ENCODE results near the gene PTGFRN.
A peak's percentile ranks its signal among the peaks of the same experiment; 100 is the strongest.
"Not testable (repeated sequence)": the region's sequence is repeated elsewhere in the genome, so short reads cannot be mapped to it uniquely, and the experiment has no call there.

PTGFRN gene

DNA sequence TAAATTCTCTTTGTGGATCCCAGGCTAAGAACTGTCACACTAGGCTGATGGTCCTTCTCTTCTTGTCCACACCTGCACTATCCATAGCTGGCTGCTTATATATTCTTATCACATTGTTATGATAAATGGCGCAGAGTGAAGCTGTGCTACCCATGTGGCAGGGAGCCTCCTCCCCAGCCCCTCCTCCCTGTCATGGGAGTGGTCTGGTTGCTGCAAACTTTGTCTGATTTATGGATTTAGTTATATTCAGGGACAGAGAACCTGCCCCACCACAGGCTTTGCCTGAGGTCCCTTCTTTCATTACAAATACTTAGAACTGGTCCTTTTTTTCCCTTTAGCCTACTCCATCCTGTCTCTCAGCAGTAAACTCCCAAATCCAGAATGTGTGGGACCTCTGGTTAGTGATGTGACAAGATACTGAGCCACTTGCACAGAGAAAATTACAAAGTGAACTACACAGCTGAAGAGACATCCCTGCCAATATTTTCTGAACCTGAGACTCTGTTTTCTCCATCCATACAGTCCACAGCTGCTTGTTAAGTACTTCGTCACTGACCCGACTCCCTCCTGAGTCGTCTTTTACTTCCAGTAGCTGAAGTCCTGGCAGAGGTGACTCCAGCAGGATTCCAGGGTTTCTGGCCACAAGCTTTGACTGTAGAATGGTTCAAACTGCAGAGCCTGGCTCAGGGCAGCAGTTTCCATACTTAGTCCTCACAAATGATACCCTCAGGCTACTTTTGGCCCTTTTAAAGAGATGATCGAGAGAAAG, 37.6 kb downstream of the PTGFRN start:
- DNase-seq = no peak

DNA sequence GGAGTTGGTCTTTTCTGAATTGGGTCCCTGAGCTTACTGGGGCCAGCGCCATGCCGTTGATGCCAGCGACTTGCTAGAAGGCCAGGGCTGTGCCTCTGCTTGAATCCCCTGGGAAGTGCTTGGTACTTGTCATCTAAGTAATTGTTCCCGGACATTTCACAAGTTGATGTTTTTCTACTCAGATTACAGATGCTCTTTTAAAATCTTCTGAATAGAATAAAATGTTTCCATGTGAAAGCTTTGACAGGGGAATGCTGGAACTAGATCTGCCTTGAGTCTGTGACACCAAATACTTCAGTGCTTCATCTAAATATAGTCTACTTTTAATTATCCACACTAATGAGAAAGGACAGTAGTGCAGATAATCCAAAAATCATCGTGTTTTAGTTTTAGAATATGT, 38.3 kb downstream of the PTGFRN start:
- DNase-seq = no peak

DNA sequence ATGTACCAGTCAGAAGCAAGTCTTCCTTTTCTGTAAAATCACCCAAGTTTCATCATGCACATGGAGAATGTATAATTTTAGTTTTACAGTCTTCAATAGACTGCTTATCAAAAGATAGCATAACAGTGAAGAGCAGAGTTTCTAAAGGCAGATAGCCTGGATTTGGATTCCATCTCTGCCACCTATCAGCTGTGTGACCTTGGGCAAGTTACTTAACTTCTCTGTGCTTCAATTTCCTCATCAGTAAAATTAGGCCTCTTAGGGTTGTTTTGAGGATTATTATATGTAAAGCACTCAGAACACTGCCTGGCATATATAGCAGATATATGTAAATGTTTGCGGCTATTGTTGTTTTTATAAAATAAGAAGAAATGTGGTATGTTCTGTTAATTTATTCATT, 38.9 kb downstream of the PTGFRN start:
- DNase-seq = no peak

DNA sequence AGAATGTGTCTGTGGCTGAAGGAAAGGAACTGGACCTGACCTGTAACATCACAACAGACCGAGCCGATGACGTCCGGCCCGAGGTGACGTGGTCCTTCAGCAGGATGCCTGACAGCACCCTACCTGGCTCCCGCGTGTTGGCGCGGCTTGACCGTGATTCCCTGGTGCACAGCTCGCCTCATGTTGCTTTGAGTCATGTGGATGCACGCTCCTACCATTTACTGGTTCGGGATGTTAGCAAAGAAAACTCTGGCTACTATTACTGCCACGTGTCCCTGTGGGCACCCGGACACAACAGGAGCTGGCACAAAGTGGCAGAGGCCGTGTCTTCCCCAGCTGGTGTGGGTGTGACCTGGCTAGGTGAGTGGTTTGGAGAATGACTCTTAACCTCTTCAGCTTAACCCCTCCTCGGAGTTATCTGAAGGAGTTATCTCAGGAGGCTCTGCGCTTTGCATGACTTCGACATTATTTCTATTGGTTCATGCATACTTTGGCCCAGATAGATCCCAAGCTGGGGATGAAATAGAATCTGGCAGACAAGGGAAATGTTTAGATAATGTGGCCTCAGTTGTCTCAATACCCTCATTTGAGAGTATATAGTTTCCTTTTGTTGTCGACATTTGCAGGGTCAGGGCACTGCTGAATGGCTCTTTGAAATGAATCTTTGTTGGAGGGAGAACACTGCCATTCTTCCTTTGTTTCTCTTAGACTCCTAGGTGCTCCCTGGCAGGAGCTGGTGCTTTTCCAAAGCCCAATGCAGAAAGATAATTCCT, 39.7 kb downstream of the PTGFRN start:
- no peak for DNase-seq

DNA sequence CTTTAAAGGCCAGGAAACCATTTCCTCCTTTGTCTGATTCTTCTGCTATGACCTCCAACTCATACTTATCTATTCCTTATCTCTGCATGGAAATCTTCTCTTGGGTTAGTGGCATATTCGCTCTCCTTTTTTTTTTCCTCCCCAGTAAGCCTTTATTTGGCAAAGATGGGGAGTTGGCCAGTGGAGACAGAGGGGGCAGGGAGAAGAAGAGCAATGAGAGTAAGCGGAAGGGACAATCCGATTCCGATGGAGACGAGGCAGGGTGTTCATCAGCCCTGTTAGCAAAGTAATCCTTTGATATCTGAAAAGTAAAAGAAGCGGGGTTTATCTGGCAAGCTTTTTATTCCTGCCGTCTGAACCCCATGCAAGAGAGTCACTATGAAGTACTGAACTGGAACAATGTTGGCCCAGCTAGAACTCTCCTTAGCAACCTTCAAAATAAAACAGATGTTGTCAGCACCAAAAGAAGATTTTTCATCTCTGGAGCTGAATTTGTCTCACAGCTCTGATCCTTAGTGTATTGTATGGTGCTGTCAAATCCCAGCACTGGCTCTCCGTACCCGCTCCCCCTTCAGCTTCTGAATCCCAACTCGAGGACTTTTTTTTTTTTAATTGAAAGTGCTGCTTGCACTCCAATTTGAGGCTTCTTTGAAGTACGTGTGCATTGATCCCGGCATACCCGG, 40.9 kb downstream of the PTGFRN start:
- DNase-seq = no peak

DNA sequence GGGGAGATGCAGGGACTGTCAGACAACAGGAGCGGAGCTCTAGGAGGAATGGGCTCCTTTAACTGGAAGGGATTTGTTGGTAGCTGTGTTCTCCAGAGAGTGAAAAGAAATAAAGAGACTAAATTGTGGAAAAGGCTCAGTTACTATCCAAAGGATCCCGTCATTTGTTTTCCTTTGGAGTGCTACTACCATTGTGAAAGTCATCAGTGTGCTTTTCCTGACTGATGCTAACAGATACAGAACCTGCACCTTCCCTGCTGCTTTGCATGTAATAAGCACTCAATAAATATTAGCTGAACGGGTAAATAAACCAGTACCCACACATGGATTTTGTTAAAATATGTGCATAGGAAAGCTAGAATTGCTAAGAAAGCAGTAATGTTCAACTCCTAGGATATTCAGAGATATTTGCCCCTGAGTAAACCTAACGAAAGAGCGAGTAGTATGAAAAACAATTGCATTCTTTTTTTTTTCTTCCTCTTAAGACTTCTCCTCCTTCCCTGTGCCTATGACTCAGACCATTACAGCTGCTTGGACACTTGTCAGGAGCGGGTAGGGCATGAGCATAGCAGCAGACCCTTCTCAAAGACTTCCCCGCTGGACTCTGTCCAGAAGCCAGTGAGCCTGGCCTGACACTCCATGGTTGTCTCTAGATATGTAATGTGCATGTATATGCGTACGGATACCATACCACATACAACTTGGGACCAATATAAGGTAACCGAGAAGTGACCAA, 41.7 kb downstream of the PTGFRN start:
- no peak for DNase-seq

DNA sequence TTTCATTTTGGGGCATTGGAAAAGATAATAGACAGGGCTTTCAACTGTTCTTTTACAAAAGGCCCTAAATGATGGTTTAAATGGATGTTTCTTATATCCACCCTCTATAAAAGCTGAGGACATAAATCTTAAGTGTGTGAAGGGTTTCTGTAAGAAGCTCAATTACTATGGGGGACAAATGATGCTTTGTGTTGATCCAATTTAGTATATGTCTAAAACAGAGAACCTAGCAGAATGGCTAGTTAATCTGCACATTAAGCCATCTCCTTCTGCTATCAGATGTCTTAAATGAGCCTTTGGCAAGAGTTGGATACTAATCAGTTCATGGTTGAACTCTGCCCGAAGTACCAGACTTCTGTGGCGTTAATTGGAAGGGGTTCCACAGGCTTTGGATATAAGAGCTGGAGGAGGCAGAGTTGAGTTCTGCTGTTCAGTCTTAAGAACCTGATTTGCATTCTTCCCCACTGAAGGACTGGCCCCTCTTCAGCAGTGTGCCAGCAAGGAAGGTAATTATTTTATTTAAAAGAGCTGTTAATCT, 43.1 kb downstream of the PTGFRN start:
- DNase-seq = no peak

DNA sequence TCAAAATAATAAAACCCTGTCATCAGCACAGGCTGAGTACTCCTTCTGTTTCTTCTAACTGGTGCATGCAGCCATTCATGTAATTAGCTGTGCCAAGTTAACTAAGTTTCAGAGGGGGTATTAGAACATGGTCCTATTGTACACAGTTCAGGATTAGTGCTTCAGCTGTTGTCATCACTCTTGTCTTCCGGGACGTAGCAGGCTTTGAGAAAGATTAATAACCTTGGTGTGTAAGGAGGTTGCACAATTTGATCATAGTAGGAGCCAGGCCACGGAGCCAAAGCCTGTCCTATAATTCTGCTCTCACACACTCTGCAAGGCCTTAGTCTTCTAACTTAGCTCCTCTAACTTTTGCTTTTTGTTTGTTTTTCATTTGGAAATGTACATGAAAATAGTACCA, 44.7 kb downstream of the PTGFRN start:
- DNase-seq = peak in 1 of 2 experiments; percentile 11

DNA sequence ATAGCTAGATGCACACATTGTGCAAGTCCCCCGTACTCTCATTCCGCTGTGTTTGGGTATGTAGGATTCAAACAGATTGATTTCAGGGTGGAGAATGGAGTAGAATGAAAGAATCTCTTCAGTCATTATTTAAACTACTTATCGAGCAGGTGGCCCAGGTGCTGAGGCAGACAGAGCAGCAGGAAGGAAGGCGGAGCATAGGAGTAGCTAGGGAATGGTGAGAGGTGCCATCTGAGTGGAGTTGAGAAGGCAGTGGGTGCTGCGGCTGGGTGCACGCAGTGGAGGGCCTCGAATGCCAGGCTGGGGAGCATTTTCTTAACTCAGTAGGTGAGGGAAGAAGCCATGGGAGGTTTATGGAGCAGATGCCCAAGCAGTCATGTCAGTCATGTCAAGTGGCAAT, 46.7 kb downstream of the PTGFRN start:
- peak; percentile 34 to 37 for DNase-seq

DNA sequence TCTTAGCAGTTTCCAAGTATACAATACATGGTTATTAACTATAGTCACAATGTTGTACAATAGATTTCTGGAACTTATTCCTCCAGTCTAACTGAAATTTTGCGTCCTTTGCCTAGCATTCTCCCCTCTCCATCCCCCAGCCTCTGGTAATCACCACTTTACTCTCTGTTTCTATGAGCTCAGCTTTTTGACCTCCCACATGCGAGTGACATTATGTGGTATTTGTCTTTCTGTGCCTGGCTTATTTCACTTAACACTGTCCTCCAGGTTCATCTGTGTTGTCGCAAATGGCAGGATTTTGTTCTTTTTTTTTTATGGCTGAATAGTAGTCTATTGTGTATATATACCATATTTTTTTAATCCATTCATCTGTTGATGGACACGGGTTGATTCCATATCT, 47.9 kb downstream of the PTGFRN start:
- DNase-seq = no peak

DNA sequence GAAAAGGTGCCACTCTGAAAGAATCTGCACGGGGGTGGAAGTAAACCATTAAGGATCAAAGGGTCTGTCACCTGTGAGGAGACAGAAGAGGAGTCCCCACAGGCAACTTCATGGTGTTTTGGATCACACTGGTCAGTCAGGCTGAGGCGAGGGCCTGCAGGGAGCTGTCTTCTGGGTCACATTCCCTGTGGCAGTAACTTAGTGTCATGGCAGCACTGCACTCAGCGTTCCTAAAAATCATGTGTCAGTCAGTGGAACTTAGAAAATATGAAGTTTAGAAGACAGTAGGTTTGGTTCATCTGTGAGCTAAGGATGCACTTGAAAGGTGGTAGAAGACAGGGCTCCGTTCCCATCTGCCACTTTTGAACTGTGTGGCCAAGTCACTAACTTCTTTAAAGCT, 48.4 kb downstream of the PTGFRN start:
- DNase-seq = no peak

DNA sequence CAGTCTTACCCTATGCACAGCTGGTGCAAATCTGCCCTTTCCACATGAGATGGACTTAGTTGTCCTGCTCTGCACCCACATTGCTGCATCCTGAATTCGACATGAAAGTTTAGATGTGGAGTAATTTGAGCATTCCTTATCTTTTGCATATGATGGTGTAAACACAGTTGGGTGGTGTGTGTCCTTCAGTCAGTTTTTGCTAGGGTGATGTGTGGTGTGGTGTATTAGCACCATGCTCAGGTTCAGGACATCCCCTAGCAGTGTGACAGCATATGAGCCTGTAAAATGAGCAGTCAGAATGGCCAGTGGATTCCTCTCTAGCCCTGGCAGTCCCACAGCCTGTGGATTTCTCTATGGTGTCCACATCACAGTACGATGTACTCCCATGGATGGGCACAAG, 49.3 kb downstream of the PTGFRN start:
- no peak for DNase-seq

DNA sequence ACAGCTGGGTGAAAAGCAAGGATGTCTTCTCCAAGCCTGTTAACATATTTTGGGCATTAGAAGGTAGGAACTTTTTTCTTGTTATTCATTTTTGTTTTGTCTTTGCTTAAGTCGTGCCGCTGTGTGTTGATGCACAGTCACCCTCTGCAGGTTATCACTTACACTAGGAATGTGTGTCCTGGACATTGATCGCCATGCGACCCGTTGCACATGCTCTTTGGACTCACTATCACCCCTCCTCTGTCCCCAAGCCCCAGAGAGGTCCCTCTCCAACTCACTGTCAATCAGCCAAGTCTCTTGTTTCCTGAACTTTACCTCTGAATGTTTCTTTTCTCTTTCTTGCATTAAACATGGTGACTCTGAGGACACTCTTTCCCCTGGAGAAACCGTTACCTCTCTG, 51.9 kb downstream of the PTGFRN start:
- no peak for DNase-seq

DNA sequence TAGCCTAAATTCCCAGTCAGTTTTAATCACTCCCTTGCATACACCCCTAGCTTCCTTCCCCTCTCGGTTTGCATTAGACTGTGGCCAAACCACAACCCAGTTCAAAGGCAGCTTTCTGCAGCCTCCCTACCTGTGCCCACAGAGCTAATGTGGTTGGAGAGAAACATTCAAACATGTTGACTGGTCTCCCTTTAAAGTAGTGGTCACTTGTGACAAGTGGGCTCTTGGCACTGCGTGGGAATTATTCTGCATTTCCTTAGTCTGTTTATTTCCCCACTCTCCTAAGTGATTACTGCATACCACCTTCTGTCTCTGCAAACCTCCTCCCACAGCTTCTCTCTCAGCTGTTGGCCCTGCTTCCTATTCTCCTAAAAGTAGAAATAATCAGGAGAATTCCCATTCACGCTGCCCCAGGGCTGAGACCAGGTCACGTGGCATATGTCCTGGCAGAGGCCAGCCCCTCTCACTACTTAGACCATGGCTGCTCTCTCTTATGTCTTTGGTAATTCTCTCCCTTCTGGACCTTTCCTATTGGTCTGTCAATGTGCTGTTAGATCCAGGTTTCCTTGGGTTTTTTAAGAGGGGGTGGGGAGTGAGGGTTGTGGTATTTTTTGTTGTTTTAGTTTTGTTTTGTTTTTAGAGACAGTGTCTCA, 53.4 kb downstream of the PTGFRN start:
- DNase-seq = no peak

DNA sequence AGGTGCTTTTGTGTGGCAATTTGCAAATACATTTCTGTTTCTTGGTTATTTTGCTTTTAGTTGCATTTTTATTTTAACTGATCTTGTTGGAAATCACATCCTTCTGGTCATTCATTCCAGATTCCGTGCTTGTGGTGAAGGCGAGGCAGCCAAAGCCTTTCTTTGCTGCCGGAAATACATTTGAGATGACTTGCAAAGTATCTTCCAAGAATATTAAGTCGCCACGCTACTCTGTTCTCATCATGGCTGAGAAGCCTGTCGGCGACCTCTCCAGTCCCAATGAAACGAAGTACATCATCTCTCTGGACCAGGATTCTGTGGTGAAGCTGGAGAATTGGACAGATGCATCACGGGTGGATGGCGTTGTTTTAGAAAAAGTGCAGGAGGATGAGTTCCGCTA, 57.1 kb downstream of the PTGFRN start:
- no peak for DNase-seq

DNA sequence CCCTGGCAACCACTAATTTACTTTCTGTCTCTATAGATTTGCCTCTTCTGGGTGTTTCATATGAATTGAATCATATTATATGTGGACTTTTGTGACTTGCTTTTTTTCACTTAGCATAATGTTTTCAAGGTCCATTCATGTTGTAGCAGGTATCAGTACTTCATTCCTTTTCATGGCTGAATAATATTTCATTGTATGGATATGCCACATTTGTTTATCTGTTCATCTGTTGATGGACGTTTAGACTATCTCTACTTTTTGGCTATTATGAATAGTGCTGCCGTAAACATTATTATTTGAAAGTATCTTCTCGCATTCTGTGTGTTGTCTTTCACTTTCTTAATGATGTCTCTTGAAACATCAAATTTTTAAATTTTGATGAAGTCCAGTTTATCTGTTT, 59.0 kb downstream of the PTGFRN start:
- DNase-seq = no peak

DNA sequence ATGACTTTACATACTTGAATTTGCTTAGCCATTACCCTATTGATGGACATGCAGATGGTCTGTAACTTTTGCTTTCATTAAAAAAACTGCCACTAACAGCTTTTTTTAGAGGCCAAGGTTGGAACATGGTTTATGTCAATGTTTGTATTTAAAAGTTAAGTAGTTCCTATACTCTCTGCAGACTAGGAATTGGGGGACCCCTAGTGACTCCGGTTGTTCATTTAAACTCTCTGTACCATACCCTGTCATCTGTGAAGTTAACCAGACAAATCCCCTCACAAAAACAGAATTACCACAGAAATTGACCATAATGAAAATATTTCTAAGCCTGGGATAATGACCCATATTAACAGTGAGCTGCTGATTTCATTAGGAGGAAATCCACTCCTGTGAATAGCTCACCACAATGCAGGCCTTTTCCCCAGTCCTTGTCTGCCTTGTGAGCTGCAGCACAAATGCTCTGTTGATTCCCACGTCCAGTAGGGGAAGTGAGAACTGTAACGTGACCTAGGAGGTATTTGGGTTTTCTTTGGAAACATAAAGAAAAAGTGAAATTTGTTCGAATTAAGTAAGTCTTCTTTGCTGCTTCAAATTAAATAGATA, 61.6 kb downstream of the PTGFRN start:
- no peak for DNase-seq

DNA sequence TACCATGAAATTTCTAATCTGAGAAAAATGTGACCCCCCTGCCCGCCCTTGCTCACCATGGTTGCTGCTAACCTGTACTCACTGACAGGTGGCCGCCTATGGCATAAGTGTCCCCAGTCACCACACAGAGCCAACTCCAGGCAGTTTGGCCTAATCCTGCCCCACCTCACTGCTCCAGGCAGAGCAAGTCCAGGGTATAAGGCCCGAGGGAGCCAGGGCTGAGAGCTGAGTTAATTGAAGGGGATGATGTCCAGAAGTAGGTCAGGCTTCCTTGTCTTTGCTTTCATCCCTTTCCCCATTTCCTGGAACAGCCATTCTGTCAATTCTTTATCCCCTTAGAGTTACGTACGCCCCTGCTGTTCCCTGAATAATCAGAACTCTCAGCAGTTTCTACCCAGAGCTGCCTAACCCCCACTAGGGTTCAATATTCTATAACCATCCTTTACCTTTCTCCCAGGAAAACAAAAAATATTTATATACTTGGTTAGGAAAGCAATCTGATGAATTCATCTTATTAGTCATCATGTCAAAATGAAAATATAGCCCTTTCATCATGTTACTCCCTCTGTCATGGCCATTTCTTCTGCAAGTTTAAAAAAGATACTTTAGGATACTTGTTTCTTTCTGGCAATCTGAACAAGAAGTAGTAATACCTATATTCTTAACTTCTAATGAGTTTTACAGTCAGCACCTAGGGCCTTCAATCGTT, 62.4 kb downstream of the PTGFRN start:
- no peak for DNase-seq

DNA sequence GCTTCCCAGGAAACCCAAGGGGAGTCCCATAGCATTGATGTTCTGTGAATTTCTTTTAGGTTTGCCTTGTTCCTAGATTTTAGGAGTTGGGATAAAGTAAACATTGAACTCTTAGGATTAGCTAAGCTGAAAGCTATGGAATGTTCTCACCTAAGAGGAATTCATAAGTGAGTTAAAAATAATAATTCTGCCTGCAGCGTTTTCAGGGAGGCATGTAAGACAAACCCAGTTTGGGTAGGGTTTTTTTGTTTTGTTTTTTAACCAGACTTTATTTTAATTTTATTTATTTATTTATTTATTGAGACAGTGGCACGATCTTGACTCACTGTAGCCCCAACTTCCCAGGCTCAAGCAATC, 62.9 kb downstream of the PTGFRN start:
- no peak for DNase-seq

DNA sequence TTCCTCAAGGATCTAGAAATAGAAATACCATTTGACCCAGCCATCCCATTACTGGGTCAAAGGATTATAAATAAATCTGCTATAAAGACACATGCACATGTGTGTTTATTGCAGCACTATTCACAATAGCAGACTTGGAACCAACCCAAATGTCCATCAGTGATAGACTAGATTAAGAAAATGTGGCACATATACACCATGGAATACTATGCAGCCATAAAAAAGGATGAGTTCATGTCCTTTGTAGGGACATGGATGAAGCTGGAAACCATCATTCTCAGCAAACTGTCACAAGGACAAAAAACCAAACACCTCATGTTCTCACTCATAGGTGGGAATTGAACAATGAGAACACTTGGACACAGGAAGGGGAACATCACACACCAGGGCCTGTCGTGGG, 70.6 kb downstream of the PTGFRN start:
- not testable (repeated sequence) for DNase-seq

DNA sequence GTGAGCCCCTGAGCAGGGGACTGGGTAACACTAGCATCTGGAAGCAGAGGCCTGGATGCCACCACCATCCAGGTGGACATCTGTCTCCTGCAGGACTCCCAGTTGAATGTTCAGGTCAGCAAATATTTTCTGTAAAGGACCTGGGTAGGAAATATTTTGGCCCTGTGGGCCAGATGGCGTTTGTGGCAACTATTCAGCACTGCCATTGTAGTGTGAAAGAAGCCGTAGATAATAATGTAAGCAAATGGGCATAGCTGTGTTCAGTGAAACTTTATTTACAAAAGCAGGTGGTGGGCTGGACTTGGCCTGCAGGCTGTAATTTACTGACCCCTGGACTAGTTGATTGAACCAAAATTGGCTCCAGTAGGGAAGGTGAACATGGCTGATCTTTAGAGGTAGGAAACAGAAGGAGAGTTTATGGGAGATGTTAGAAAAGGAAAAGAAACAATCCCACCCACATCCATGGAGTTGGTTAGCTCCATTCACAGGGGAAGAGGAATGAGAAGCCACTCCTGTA, 71.9 kb downstream of the PTGFRN start:
- no peak for DNase-seq

All from SHP77 (cell line).